Activated CD8-positive, alpha-beta T cell treated with anti-CD3 and anti-CD28 coated beads for 36 hours (primary cell): ENCODE measurements around the gene SLC7A6. TPM values are rescaled to one million over a fixed set of nuclear protein-coding genes. Genes with fewer than 3 reads are reported as not detected.
A peak's percentile ranks its signal among the peaks of the same experiment; 100 is the strongest.

Source experiments
- ATAC-seq: fragments of 200-7000 bp; cut with Tn5 transposase; one replicate; pipeline ENCODE4 v1.10.0; 2021; ENCODE audit warnings: mild to moderate bottlenecking, moderate library complexity
- CTCF ChIA-PET: fragments of 350-600 bp; sonication (Branson Sonifier 250); formaldehyde crosslinking; loops from one replicate; lab custom pipeline; 2021; ENCODE audit warnings: antibody characterized with exemption; lab: Charles Lee
- POLR2A ChIA-PET: fragments of 350-600 bp; sonication (Branson Sonifier 250); formaldehyde crosslinking; loops from one replicate; lab custom pipeline; 2021; ENCODE audit warnings: antibody characterized with exemption; lab: Charles Lee
- DNase-seq: peaks from one replicate; pipeline ENCODE4 v3.0.0-alpha.2; 2020
- H3K27ac Mint-ChIP-seq: one replicate; pipeline ENCODE4 v1.8.0; 2021; ENCODE audit warnings: mild to moderate bottlenecking, mixed read lengths
- H3K27me3 Mint-ChIP-seq: one replicate; pipeline ENCODE4 v1.8.0; 2021; ENCODE audit warnings: mixed read lengths
- H3K36me3 Mint-ChIP-seq: one replicate; pipeline ENCODE4 v1.8.0; 2021; ENCODE audit warnings: low read depth, mixed read lengths
- H3K4me1 Mint-ChIP-seq: one replicate; pipeline ENCODE4 v1.8.0; 2021; ENCODE audit warnings: low read depth, mixed read lengths
- H3K4me3 Mint-ChIP-seq: one replicate; pipeline ENCODE4 v1.8.0; 2021; ENCODE audit warnings: mild to moderate bottlenecking, moderate library complexity, mixed read lengths
- H3K9me3 Mint-ChIP-seq: one replicate; pipeline ENCODE4 v1.8.0; 2021; ENCODE audit warnings: mixed read lengths
- CTCF ChIP-seq: fragments of 200-600 bp; IDR thresholded peaks from one replicate; pipeline ENCODE4 v1.8.0; 2022; ENCODE audit warnings: antibody characterized with exemption, mild to moderate bottlenecking
- intact Hi-C: fragments of 100-400 bp; cut with micrococcal nuclease; formaldehyde crosslinking; loops from one replicate; pipeline ENCODE4 v1.10.0; 2022
- total RNA-seq, 2 experiments: library from RNA; stranded (reverse); gene quantifications; one replicate each; pipeline ENCODE4 v1.2.3, GENCODE V29; 2021

SLC7A6 gene
- total RNA-seq, 2 experiments from 2014 or later, result 73.8 to 76.9 TPM

- Mint-ChIP-seq H3K4me3 (no peak overlapping the region), H3K27me3 (no peaks in the 10 kb centered on the region), H3K36me3 (peaks cover 21% of the 10 kb centered on the region), H3K27ac (peak overlapping the region; percentile 53), H3K9me3 (no peaks in the 10 kb centered on the region), H3K4me1 (peaks cover 13% of the 10 kb centered on the region)
- ChIA-PET POLR2A (interaction anchor here (0.6 to 1.7 kb wide), 3 partner anchors 9 to 277 kb away, joined by 3 to 4 read pairs (median 3); no protein-coding TSS in a partner anchor), CTCF (interaction anchor here (4.8 kb wide), 1 partner anchor 10 kb away, joined by 26 read pairs; no protein-coding TSS in a partner anchor)
- TF ChIP-seq CTCF, result no peak
- intact Hi-C loops, result no loop called here
- no peak for DNase-seq
- ATAC-seq, result no peak
Measured at GRCh38 chr16:68217506-68217905, 46.8 kb upstream of the SLC7A6 start.

GRCh38 chr16:68219725-68220351, 44.5 kb upstream of the SLC7A6 start:
- intact Hi-C loops, result no loop called here
- Mint-ChIP-seq H3K4me1 (peaks cover 6% of the 10 kb centered on the region), H3K27me3 (no peaks in the 10 kb centered on the region), H3K36me3 (peaks cover 23% of the 10 kb centered on the region), H3K4me3 (no peak overlapping the region), H3K9me3 (no peaks in the 10 kb centered on the region), H3K27ac (peak overlapping the region; percentile 70)
- POLR2A ChIA-PET, result interaction anchor here (0.7 to 1.0 kb wide), 2 partner anchors 8 to 9 kb away, joined by 3 to 4 read pairs; no protein-coding TSS in a partner anchor
- DNase-seq (no peak), ATAC-seq (no peak)
- TF ChIP-seq CTCF, result no peak
- CTCF ChIA-PET, result interaction anchor here (0.9 to 2.1 kb wide), 6 partner anchors 8 to 127 kb away, joined by 3 to 10 read pairs (median 4); no protein-coding TSS in a partner anchor

- H3K4me3 Mint-ChIP-seq, result no peak overlapping the region
Measured at GRCh38 chr16:68223072-68223471, 41.3 kb upstream of the SLC7A6 start.

GRCh38 chr16:68226116-68226515, 38.2 kb upstream of the SLC7A6 start:
- peaks cover 43% of the 10 kb centered on the region for H3K4me1 Mint-ChIP-seq
- peaks cover 21% of the 10 kb centered on the region for H3K36me3 Mint-ChIP-seq
- H3K27ac Mint-ChIP-seq, result peak overlapping the region; percentile 59
- H3K27me3 Mint-ChIP-seq, result no peaks in the 10 kb centered on the region
- no peak overlapping the region for H3K4me3 Mint-ChIP-seq
- ChIA-PET POLR2A (interaction anchor here (1.1 to 3.5 kb wide), 3 partner anchors 8 to 132 kb away, joined by 3 to 17 read pairs (median 4); partner anchors contain the start of gene ESRP2), CTCF (interaction anchor here (0.9 to 3.6 kb wide), 6 partner anchors 10 to 161 kb away, joined by 3 to 26 read pairs (median 4); no protein-coding TSS in a partner anchor)
- ATAC-seq (no peak), DNase-seq (no peak)
- no peaks in the 10 kb centered on the region for H3K9me3 Mint-ChIP-seq
- TF ChIP-seq CTCF, result no peak
- intact Hi-C loops, result no loop called here

More at GRCh38 chr16:68223072-68223471, 41.3 kb upstream of the SLC7A6 start:
- ChIA-PET POLR2A (interaction anchor here (0.8 kb wide), 1 partner anchor 20 kb away, joined by 3 read pairs; no protein-coding TSS in a partner anchor), CTCF (interaction anchor here (1.6 kb wide), 1 partner anchor 130 kb away, joined by 6 read pairs; no protein-coding TSS in a partner anchor)
- intact Hi-C loops, result no loop called here
- Mint-ChIP-seq H3K4me1 (peaks cover 32% of the 10 kb centered on the region), H3K27me3 (no peaks in the 10 kb centered on the region), H3K36me3 (peaks cover 15% of the 10 kb centered on the region), H3K27ac (no peak overlapping the region), H3K9me3 (no peaks in the 10 kb centered on the region)
- ATAC-seq (no peak), DNase-seq (no peak)
- TF ChIP-seq CTCF, result no peak
